ENCODE results near the gene TFF2.

TFF2 gene

DNA sequence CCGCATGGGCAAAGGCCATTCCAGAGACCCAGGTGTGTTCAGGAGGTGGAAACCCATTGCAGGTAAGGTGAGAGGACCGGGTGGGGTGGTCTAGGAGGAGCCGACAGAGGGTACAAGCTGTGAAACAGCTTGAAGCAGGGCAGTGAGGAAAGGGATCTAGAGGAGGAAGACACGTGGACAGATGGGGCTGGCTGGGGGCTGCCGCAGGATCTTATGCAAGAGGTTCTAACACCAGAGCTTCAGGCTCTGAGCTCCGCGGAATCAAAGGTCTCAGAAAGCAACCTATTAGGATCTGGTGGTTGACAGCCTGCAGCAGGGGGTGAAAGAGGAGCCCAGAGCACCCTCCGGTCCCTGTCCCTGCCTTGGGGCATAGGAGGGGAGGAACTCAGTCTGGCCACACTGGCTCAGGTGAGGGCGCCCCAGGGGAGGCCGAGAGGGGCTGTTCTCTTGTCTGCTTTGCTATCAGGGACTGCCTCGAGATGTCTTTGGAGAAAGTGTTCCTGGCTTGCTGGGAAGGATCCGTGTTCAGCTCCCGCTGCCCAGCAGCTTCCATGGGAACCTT is 13.6 kb upstream of the TFF2 start:
- peak; percentile 73 for DNase-seq

DNA sequence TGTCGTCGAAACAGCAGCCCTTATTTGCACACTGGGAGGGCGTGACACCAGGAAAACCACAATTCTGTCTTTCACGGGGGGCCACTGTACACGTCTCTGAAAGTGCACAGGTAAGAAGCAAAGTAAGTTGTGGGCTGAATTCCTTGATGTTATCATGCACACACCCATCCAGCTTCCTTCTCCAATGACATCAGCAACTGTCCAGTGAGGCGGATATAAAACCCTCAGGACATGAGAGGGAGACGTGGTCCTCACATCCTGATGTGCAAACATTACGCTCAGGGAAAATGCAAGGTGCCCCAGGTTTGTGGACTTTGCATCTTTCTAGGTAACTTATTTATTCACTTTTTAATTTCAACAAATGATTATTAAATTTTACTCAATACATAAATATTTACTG is 12.5 kb upstream of the TFF2 start:
- DNase-seq, result no peak

- no peak for DNase-seq
These were observed 11.9 kb upstream of the TFF2 start for GRCh38 chr21:42362700-42363099.

- no peak for DNase-seq
These were observed 11.4 kb upstream of the TFF2 start for GRCh38 chr21:42362198-42362597.

GRCh38 chr21:42361286-42361685 is 10.5 kb upstream of the TFF2 start:
- no peak for DNase-seq

DNA sequence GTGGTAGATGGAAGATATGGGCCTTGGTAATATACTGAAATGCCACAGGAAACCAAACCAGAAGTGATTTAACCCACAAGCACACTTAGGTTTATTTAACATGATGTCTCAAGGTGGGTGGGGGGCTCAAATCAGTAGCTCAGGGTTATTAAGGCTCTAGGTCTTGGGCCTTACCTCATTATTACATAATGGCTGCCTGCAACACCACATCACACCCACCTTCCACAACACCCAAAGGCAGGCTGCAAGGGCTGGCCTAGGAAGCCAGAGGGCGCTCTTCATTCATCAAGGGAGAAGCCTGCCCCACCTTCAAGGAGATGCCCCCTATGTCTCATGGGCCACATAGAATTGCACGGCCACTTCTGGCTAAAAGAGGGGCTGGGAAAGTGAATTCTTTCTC is 9.5 kb upstream of the TFF2 start:
- DNase-seq, result no peak

DNA sequence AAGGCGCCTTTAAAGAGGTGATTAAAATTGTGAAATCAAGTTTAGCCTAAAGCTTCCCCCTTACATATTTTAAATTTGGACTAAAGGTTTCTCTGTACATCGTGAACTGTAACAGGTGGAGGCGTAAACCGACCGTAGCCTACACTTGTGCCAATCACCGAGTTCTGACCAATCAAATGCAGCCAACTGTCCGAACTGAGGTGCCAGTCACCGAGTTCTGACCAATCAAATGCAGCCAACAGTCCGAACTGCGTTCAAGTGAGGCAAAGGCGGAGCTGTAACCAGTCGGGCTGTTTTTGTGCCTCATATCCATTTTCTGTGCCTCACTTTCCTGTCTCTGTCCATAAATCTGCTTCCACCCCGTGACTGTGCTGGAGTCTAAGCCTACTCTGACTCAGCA is 8.1 kb upstream of the TFF2 start:
- DNase-seq, result no peak

GRCh38 chr21:42358261-42358660 is 7.5 kb upstream of the TFF2 start:
- no peak for DNase-seq

GRCh38 chr21:42357307-42357706 is 6.5 kb upstream of the TFF2 start:
- no peak for DNase-seq

- DNase-seq, result no peak
These were observed 5.9 kb upstream of the TFF2 start for GRCh38 chr21:42356650-42357049.

- no peak for DNase-seq
These were observed 5.3 kb upstream of the TFF2 start for GRCh38 chr21:42356046-42356445.

- no peak for DNase-seq
These were observed 2.8 kb upstream of the TFF2 start for GRCh38 chr21:42353623-42354022.

DNA sequence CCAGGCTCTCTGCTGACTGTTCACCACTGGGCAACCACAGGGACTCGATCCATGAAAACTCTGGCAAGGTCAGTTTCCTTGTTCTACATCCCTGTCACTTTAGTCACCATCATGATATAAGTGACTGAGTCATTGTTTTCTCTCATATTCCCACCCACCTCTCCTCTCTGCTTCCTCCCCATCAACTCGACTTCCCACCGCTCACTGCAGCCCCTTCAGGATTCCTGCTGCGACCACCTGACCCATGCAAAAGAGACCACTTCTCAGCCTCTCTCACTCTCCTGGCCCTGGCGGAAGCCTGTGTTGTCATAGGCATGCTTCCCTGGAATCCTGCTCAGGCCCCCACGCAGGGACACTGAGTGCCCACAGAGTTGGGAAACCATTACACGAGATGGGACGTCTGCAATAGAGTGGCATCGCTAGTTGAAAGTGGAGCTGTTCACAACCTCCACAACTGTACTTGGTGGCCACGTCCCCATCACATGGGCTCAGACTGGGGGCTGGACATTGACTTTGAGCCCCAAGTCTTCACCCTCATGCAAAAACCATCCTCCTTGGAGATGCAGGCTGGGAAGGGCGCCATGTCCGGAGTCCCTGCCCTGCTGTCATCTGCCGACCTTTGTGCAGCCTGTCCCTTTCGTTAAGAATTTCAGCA is 1.8 kb upstream of the TFF2 start:
- no peak for DNase-seq

DNA sequence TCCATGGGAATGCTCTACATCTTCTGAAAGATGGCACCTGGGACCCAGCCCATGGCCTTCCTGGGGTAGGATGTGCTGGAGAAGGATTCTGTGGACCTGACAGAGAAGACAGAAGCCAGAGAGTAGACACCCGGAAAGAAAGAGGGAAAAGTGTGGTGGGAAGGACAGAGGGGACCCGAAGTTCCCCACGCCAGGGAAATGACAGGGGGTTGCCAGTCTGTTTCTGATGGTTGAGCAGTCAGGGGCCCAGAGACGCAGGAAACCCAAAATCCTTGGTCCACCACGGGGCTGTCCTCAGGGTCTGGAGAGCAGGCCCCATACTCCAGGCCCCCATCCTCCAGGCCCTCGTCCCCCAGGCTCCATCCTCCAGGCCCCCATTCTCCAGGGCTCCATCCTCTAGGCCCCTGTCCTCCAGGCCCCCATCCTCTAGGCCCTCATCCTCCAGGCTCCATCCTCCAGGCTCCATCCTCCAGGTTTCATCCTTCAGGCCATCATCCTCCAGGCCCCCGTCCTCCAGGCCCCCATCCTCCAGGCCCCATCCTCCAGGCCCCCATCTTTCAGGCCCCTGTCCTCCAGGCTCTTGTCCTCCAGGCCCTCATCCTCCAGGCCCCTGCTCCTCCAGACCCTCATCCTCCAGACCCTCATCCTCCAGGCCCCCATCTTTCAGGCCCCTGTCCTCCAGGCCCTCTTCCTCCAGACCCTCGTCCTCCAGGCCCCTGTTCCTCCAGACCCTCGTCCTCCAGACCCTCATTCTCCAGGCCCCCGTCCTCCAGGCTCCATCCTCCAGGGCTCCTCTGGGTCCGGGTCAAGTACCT is 1.0 kb upstream of the TFF2 start:
- DNase-seq, result no peak

GRCh38 chr21:42350318-42350910 is 380 bp downstream of the TFF2 start:
- DNase-seq, result no peak

DNA sequence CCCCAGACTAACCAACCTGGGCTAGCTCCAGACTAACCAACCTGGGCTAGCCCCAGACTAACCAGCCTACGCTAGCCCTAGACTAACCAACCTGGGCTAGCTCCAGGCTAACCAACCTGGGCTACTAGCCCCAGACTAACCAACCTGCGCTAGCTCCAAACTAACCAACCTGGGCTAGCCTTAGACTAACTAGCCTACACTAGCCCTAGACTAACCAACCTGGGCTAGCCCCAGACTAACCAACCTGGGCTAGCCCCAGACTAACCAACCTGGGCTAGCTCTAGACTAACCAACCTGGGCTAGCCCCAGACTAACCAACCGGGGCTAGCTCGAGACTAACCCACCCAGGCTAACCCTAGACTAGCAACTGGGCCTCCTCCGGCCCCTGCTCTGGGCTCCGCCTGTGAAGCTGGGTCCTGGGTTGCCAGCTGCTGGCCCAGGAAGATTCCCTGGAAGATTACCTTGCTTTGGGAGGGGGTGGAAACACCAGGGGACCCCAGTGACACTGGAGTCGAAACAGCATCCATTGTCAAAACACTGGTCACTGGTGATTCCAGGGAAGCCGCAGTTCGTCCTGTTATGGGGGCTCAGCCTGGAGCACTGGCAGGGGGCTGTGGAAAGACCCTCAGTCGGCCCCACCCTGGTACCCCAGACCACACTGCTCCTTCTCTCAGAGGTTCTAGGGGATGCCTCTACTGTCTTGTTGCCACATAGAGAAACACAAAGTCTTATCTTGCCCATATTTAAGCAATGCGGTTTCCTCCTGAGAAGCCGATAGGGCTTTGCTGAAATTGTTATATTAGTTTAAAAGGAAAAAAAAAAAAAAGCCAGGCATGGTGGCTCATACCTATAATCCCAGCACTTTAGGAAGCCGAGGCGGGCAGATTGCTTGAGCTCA is 1.1 kb downstream of the TFF2 start:
- no peak for DNase-seq

GRCh38 chr21:42348762-42349161 is 2.0 kb downstream of the TFF2 start:
- DNase-seq, result no peak

- DNase-seq, result no peak
These were observed 3.0 kb downstream of the TFF2 start for GRCh38 chr21:42347601-42348327.

- DNase-seq, result no peak
These were observed 3.8 kb downstream of the TFF2 start for GRCh38 chr21:42346866-42347600.

- no peak for DNase-seq
These were observed 4.4 kb downstream of the TFF2 start for GRCh38 chr21:42346441-42346840.

- DNase-seq, result no peak
These were observed 6.2 kb downstream of the TFF2 start for GRCh38 chr21:42344631-42345030.

All from GF-D8 (cell line).